ENCODE results near the gene TMTC4.

- no peak for TF ChIP-seq CTCF (IDR thresholded peaks at IDR 0.05)
- TF ChIP-seq POLR2AphosphoS5 (IDR thresholded peaks at IDR 0.05): no peak
Observed at GRCh38 chr13:100602493-100603111, 72.0 kb downstream of the TMTC4 start.

Measured in upper lobe of left lung (tissue), 4 donors.